MCF 10A (cell line): ENCODE results near the gene CRYGS. TPM values are rescaled to one million over a fixed set of nuclear protein-coding genes. Genes with fewer than 3 reads are reported as not detected.

Experiments used
- BruUV-seq: library from RNA; stranded (reverse); fragments of 400-500 nt; replicated peaks from 2 replicates; lab custom pipeline; 2021; lab: Mats Ljungman, UMichigan
- CTCF ChIA-PET: fragments of 300-600 bp; sonication (Branson Sonifier 250); formaldehyde crosslinking; extraction: SDS; loops from one replicate; lab custom pipeline; 2021; ENCODE audit warnings: antibody characterized with exemption, inconsistent platforms; lab: Yijun Ruan, JAX
- POLR2A ChIA-PET: fragments of 300-600, 350-650 bp; sonication (Branson Sonifier 250); formaldehyde crosslinking; extraction: SDS; loops from one replicate; lab custom pipeline; 2020; ENCODE audit warnings: antibody characterized with exemption, inconsistent platforms; lab: Yijun Ruan, JAX
- DNase-seq: peaks from one replicate; pipeline ENCODE4 v3.0.0-alpha.2; 2018; ENCODE audit not compliant: unreplicated experiment
- H3K27ac Mint-ChIP-seq: one replicate; pipeline ENCODE4 v1.8.0; 2022; ENCODE audit warnings: mild to moderate bottlenecking, low read depth, mixed read lengths; ENCODE audit not compliant: unreplicated experiment
- H3K27me3 Mint-ChIP-seq: one replicate; pipeline ENCODE4 v1.8.0; 2022; ENCODE audit warnings: mixed read lengths; ENCODE audit not compliant: insufficient read depth, unreplicated experiment
- H3K36me3 Mint-ChIP-seq: one replicate; pipeline ENCODE4 v1.8.0; 2022; ENCODE audit warnings: mild to moderate bottlenecking, moderate library complexity, mixed read lengths; ENCODE audit not compliant: insufficient read depth, unreplicated experiment
- H3K4me1 Mint-ChIP-seq: one replicate; pipeline ENCODE4 v1.8.0; 2022; ENCODE audit warnings: mixed read lengths; ENCODE audit not compliant: insufficient read depth, unreplicated experiment
- H3K4me3 Mint-ChIP-seq: one replicate; pipeline ENCODE4 v1.8.0; 2022; ENCODE audit warnings: mild to moderate bottlenecking, moderate library complexity, mixed read lengths; ENCODE audit not compliant: unreplicated experiment
- H3K9me3 Mint-ChIP-seq: one replicate; pipeline ENCODE4 v1.8.0; 2022; ENCODE audit warnings: mixed read lengths; ENCODE audit not compliant: unreplicated experiment
- CTCF ChIP-seq: fragments of 200-600 bp; IDR thresholded peaks from one replicate; pipeline ENCODE4 v1.8.0; 2022; ENCODE audit warnings: antibody characterized with exemption, mild to moderate bottlenecking; ENCODE audit not compliant: unreplicated experiment
- intact Hi-C: fragments of 100-400 bp; cut with micrococcal nuclease; formaldehyde crosslinking; loops from 2 replicates; pipeline ENCODE4 v1.14.1; 2022
- total RNA-seq: library from RNA; stranded (reverse); gene quantifications from 2 replicates; pipeline ENCODE4 v1.2.3, GENCODE V29; 2022

The CRYGS gene
- total RNA-seq, 1 experiment from 2014 or later = 4.0 TPM

- H3K9me3 Mint-ChIP-seq = peaks cover 8% of the 10 kb centered on the region
- H3K4me3 Mint-ChIP-seq = no peak overlapping the region
- H3K27me3 Mint-ChIP-seq = peaks cover 29% of the 10 kb centered on the region
- H3K36me3 Mint-ChIP-seq = no peaks in the 10 kb centered on the region
- intact Hi-C loops = no loop called here
- POLR2A ChIA-PET = no interaction called here
- H3K4me1 Mint-ChIP-seq = no peaks in the 10 kb centered on the region
- TF ChIP-seq CTCF = no peak
- no peak for DNase-seq
- no TSS peak for BruUV-seq
- H3K27ac Mint-ChIP-seq = no peak overlapping the region
- CTCF ChIA-PET = no interaction called here
Observed at GRCh38 chr3:186497608-186498007, 46.6 kb downstream of the CRYGS start.

GRCh38 chr3:186496635-186497034 is 47.5 kb downstream of the CRYGS start:
- Mint-ChIP-seq H3K27me3 (peaks cover 27% of the 10 kb centered on the region), H3K36me3 (no peaks in the 10 kb centered on the region), H3K9me3 (peaks cover 8% of the 10 kb centered on the region), H3K4me1 (no peaks in the 10 kb centered on the region), H3K4me3 (no peak overlapping the region), H3K27ac (no peak overlapping the region)
- no peak for DNase-seq
- TF ChIP-seq CTCF = no peak
- POLR2A ChIA-PET = interaction anchor here (0.8 kb wide), 1 partner anchor 71 kb away, joined by 3 read pairs; no protein-coding TSS in a partner anchor
- CTCF ChIA-PET = no interaction called here
- no TSS peak for BruUV-seq
- intact Hi-C loops = no loop called here

- H3K4me1 Mint-ChIP-seq = no peaks in the 10 kb centered on the region
- no TSS peak for BruUV-seq
- TF ChIP-seq CTCF = no peak
- ChIA-PET CTCF (no interaction called here), POLR2A (interaction anchor here (0.8 kb wide), 1 partner anchor 71 kb away, joined by 3 read pairs; no protein-coding TSS in a partner anchor)
- H3K27ac Mint-ChIP-seq = no peak overlapping the region
- H3K4me3 Mint-ChIP-seq = no peak overlapping the region
- DNase-seq = no peak
- peaks cover 30% of the 10 kb centered on the region for H3K27me3 Mint-ChIP-seq
- no peaks in the 10 kb centered on the region for H3K36me3 Mint-ChIP-seq
- H3K9me3 Mint-ChIP-seq = peaks cover 7% of the 10 kb centered on the region
- intact Hi-C loops = no loop called here
Observed at GRCh38 chr3:186496016-186496415, 48.2 kb downstream of the CRYGS start.

- no TSS peak for BruUV-seq
- no peak overlapping the region for H3K4me3 Mint-ChIP-seq
- CTCF ChIA-PET = interaction anchor here (0.6 kb wide), 1 partner anchor 49 kb away, joined by 3 read pairs; no protein-coding TSS in a partner anchor
- H3K9me3 Mint-ChIP-seq = no peaks in the 10 kb centered on the region
- no peak for TF ChIP-seq CTCF
- no peaks in the 10 kb centered on the region for H3K4me1 Mint-ChIP-seq
- POLR2A ChIA-PET = interaction anchor here (0.9 kb wide), 1 partner anchor 9 kb away, joined by 3 read pairs; no protein-coding TSS in a partner anchor
- H3K36me3 Mint-ChIP-seq = no peaks in the 10 kb centered on the region
- intact Hi-C loops = no loop called here
- H3K27ac Mint-ChIP-seq = no peak overlapping the region
- no peak for DNase-seq
- H3K27me3 Mint-ChIP-seq = peaks cover 41% of the 10 kb centered on the region
Observed at GRCh38 chr3:186493525-186494255, 50.5 kb downstream of the CRYGS start.
